Endothelial cell of umbilical vein (primary cell): ENCODE results near the gene COQ8A. TPM values are rescaled to one million over a fixed set of nuclear protein-coding genes. Genes with fewer than 3 reads are reported as not detected.
"Not testable (repeated sequence)": the region's sequence is repeated elsewhere in the genome, so short reads cannot be mapped to it uniquely, and the experiment has no call there.

Source experiments
- BruUV-seq: library from RNA; stranded (reverse); fragments of 400-500 nt; replicated peaks from 2 replicates; lab custom pipeline; 2021; lab: Mats Ljungman, UMichigan
- CTCF ChIA-PET: fragments of 300-600, 350-600 bp; sonication (Branson Sonifier 250); formaldehyde crosslinking; loops from one replicate; lab custom pipeline; 2021; ENCODE audit warnings: antibody characterized with exemption, inconsistent platforms; lab: Charles Lee
- POLR2A ChIA-PET: fragments of 300-600, 350-600 bp; sonication (Branson Sonifier 250); formaldehyde crosslinking; loops from one replicate; lab custom pipeline; 2021; ENCODE audit warnings: antibody characterized with exemption, inconsistent platforms; lab: Charles Lee
- DNase-seq: peaks from one replicate; pipeline ENCODE4 v3.0.0-alpha.2; 2011; ENCODE audit warnings: low read depth, low spot score
- FAIRE-seq: peaks from 2 replicates; lab custom pipeline; 2011; peaks lifted over from hg19 to GRCh38; lab: Jason Lieb, UNC
- H2AFZ ChIP-seq: 2 replicates; pipeline ENCODE4 v1.6.0; 2012; ENCODE audit warnings: low read depth, low read length, control low read depth, inconsistent platforms
- H3K27ac ChIP-seq: 2 replicates; pipeline ENCODE4 v1.5.1; 2011; ENCODE audit warnings: low read depth, mild to moderate bottlenecking, control low read depth, low read length, moderate library complexity; ENCODE audit not compliant: insufficient read depth
- H3K27me3 ChIP-seq, 2 experiments: 2 replicates each; pipeline versions ENCODE4 v1.6.0 to v1.6.1; 2011; ENCODE audit warnings: low read length in 2 of 2, mixed read lengths in 1 of 2; ENCODE audit not compliant: control insufficient read depth in 2 of 2, insufficient read depth in 2 of 2
- H3K36me3 ChIP-seq, 2 experiments: 2 replicates in 1 of 2; 3 replicates in 1 of 2; pipeline ENCODE4 v1.5.1; 2011; ENCODE audit warnings: low read length in 2 of 2, mild to moderate bottlenecking in 1 of 2, moderate library complexity in 1 of 2; ENCODE audit not compliant: control insufficient read depth in 2 of 2, insufficient read depth in 2 of 2; ENCODE audit errors: extremely low read depth in 1 of 2
- H3K4me1 ChIP-seq: 3 replicates; pipeline ENCODE4 v1.5.1; 2011; ENCODE audit warnings: mild to moderate bottlenecking, low read length; ENCODE audit not compliant: control insufficient read depth, insufficient read depth; ENCODE audit errors: extremely low read depth
- H3K4me2 ChIP-seq: 2 replicates; pipeline ENCODE4 v1.6.1; 2011; ENCODE audit warnings: low read length, control low read depth, mixed read lengths; ENCODE audit not compliant: insufficient read depth
- H3K4me3 ChIP-seq, 3 experiments: fragments of 200-600 bp in 1 of 3; sonication (generic), shearing (Covaris generic) in 1 of 3; replicated peaks in 1 of 3; 2 replicates each; pipeline ENCODE4 v1.5.1; 2011 to 2016; ENCODE audit warnings: control low read depth in 3 of 3, low read length in 3 of 3, mild to moderate bottlenecking in 2 of 3, inconsistent platforms in 1 of 3, low read depth in 1 of 3, moderate library complexity in 1 of 3; ENCODE audit not compliant: insufficient read depth in 1 of 3
- H3K79me2 ChIP-seq: 2 replicates; pipeline ENCODE4 v1.6.0; 2012; ENCODE audit warnings: low read length, inconsistent platforms; ENCODE audit not compliant: control insufficient read depth, insufficient read depth
- H3K9ac ChIP-seq: replicated peaks from 2 replicates; pipeline ENCODE3; 2011; ENCODE audit warnings: low read length, control low read depth; ENCODE audit not compliant: insufficient read depth; ENCODE audit errors: extremely low read depth
- H3K9me1 ChIP-seq: replicated peaks from 3 replicates; pipeline ENCODE4 v1.6.0; 2011; ENCODE audit warnings: mild to moderate bottlenecking, low read length; ENCODE audit not compliant: control insufficient read depth, insufficient read depth; ENCODE audit errors: extremely low read depth
- H3K9me3 ChIP-seq: replicated peaks from 2 replicates; pipeline ENCODE4 v1.5.1; 2012; ENCODE audit warnings: low read length, inconsistent platforms; ENCODE audit not compliant: control insufficient read depth, insufficient read depth
- H4K20me1 ChIP-seq: replicated peaks from 2 replicates; pipeline ENCODE3; 2011; ENCODE audit warnings: mild to moderate bottlenecking, low read length; ENCODE audit not compliant: control insufficient read depth, insufficient read depth; ENCODE audit errors: extremely low read depth
- CTCF ChIP-seq, 2 donors: IDR thresholded peaks; 1 replicate in 1 of 2; 2 replicates in 1 of 2; pipeline ENCODE4 v1.5.1; 2011; ENCODE audit warnings: low read length in 2 of 2, mild to moderate bottlenecking in 2 of 2, moderate library complexity in 2 of 2, control low read depth in 1 of 2, inconsistent platforms in 1 of 2, low read depth in 1 of 2; ENCODE audit not compliant: insufficient read depth in 1 of 2; ENCODE audit errors: extremely low read depth in 1 of 2
- EZH2 ChIP-seq: IDR thresholded peaks from 2 replicates; pipeline ENCODE4 v1.6.1; 2012; ENCODE audit warnings: borderline replicate concordance, low read depth, mild to moderate bottlenecking, moderate library complexity, low read length, inconsistent platforms; ENCODE audit not compliant: severe bottlenecking
- FOS ChIP-seq: IDR thresholded peaks from 2 replicates; pipeline ENCODE4 v1.6.1; 2011; ENCODE audit warnings: mild to moderate bottlenecking, low read length, moderate library complexity, borderline replicate concordance; ENCODE audit not compliant: insufficient read depth
- GATA2 ChIP-seq: IDR thresholded peaks from 2 replicates; pipeline ENCODE4 v1.7.0; 2011; ENCODE audit warnings: low read depth, mild to moderate bottlenecking, moderate library complexity, mixed read lengths, low read length; ENCODE audit not compliant: insufficient read length, insufficient read depth
- JUN ChIP-seq: IDR thresholded peaks from 2 replicates; pipeline ENCODE4 v1.6.1; 2011; ENCODE audit warnings: borderline replicate concordance, low read depth; ENCODE audit not compliant: insufficient read length, insufficient read depth
- MYC ChIP-seq: IDR thresholded peaks from one replicate; pipeline ENCODE4 v1.6.1; 2011; ENCODE audit warnings: mild to moderate bottlenecking, low read depth, low read length
- POLR2A ChIP-seq: IDR thresholded peaks from 2 replicates; pipeline ENCODE4 v1.6.1; 2012; ENCODE audit warnings: low read depth, mild to moderate bottlenecking, control low read depth, low read length
- POLR2AphosphoS5 ChIP-seq: IDR thresholded peaks from 2 replicates; pipeline ENCODE4 v1.6.1; 2012; ENCODE audit warnings: low read depth, mild to moderate bottlenecking, control low read depth, low read length, moderate library complexity; ENCODE audit not compliant: insufficient read depth
- dilution Hi-C: fragments of 300-500 bp; cut with MboI; formaldehyde crosslinking; loops from one replicate; pipeline ENCODE4 v1.15.0; 2019; ENCODE audit warnings: low sequenced_read_pairs; ENCODE audit not compliant: extremely low pct_ligation_motif_present
- intact Hi-C: fragments of 100-400 bp; cut with micrococcal nuclease; formaldehyde crosslinking; loops from one replicate; pipeline ENCODE4 v1.10.0; 2022
- polyA plus RNA-seq, 4 experiments: library from polyadenylated mRNA; depleted of rRNA in 3 of 4; stranded (reverse) in 3 of 4; unstranded in 1 of 4; fragments of >200 nt; gene quantifications; 2 replicates each; pipeline versions ENCODE4 v1.2.1 to v1.2.3, GENCODE V29; 2011 to 2012; ENCODE audit warnings: missing spikeins in 1 of 4
- total RNA-seq: library from RNA; stranded (reverse); gene quantifications from 2 replicates; pipeline ENCODE4 v1.2.3, GENCODE V29; 2021
- TF ChIP-seq, protein P1 (sequence below): IDR thresholded peaks from 2 replicates; pipeline ENCODE4 v1.6.1; 2011; ENCODE audit not compliant: insufficient read depth, insufficient read length

Gene COQ8A
- total and polyA plus RNA-seq, 2 donors (not counting 3 experiments of a cell fraction or from before 2014, with no cell fraction given), result 6.8 to 9.4 TPM

GRCh38 chr1:226954777-226955176 is 14.7 kb downstream of the COQ8A start:
- POLR2A ChIA-PET, result no interaction called here
- Histone ChIP-seq H3K4me2 (no peak overlapping the region), H3K9me3 (no peaks in the 10 kb centered on the region), H3K4me1 (no peaks in the 10 kb centered on the region), H4K20me1 (no peaks in the 10 kb centered on the region), H3K27ac (no peak overlapping the region), H2AFZ (no peak overlapping the region), H3K9me1 (no peaks in the 10 kb centered on the region), H3K27me3 (no peaks in the 10 kb centered on the region), H3K4me3 (no peak overlapping the region), H3K79me2 (no peaks in the 10 kb centered on the region), H3K36me3 (no peaks in the 10 kb centered on the region), H3K9ac (no peak overlapping the region)
- no TSS peak for BruUV-seq
- dilution Hi-C loops (no loop called here), intact Hi-C loops (no loop called here)
- TF ChIP-seq, protein P1, sequence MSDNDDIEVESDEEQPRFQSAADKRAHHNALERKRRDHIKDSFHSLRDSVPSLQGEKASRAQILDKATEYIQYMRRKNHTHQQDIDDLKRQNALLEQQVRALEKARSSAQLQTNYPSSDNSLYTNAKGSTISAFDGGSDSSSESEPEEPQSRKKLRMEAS, result no peak
- TF ChIP-seq EZH2, result no peak
- no peak for TF ChIP-seq POLR2A
- no peak for TF ChIP-seq CTCF (IDR thresholded peaks at IDR 0.05; ENCODE audit: extremely low read depth in 1 of 2, insufficient read depth in 1 of 2, low read depth in 1 of 2, low read length in 2 of 2)
- no peak for TF ChIP-seq POLR2AphosphoS5
- TF ChIP-seq MYC, result no peak
- no peak for TF ChIP-seq JUN
- TF ChIP-seq GATA2, result no peak
- no peak for TF ChIP-seq FOS
- CTCF ChIA-PET, result no interaction called here
- DNase-seq, result no peak
- FAIRE-seq, result no peak

DNA sequence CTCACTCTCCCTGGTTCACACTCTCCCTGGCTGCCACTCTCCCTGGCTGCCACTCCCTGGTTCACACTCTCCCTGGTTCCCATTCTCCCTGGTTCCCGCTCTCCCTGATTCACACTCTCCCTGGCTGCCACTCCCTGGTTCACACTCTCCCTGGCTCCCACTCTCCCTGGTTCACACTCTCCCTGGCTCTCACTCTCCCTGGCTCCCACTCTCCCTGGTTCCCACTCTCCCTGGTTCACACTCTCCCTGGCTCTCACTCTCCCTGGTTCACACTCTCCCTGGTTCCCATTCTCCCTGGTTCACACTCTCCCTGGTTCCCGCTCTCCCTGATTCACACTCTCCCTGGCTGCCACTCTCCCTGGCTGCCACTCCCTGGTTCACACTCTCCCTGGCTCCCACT is 15.8 kb downstream of the COQ8A start:
- H3K4me3 ChIP-seq, H3K9me1 ChIP-seq, BruUV-seq, H3K4me2 ChIP-seq, H3K9me3 ChIP-seq, CTCF ChIA-PET, H3K27ac ChIP-seq, H3K4me1 ChIP-seq, H3K36me3 ChIP-seq, intact Hi-C loops, H4K20me1 ChIP-seq, H3K79me2 ChIP-seq, H3K27me3 ChIP-seq, POLR2A ChIA-PET, H3K9ac ChIP-seq, H2AFZ ChIP-seq, DNase-seq, dilution Hi-C loops, FAIRE-seq: not testable (repeated sequence)
